Erythroblast (primary cell): ENCODE measurements around the gene EFCC1.

Experiments used
- GATA1 ChIP-seq: IDR thresholded peaks from 2 replicates; pipeline ENCODE4 v1.6.1; 2011; ENCODE audit warnings: low read depth, mild to moderate bottlenecking, control low read depth, low read length, moderate library complexity
- POLR2A ChIP-seq: IDR thresholded peaks from 2 replicates; pipeline ENCODE4 v1.6.1; 2011; ENCODE audit warnings: mild to moderate bottlenecking, low read length

GRCh38 chr3:129037093-129037419, 36.0 kb downstream of the EFCC1 start:
- TF ChIP-seq POLR2A = no peak
- TF ChIP-seq GATA1 = no peak
